Endothelial cell (in vitro differentiated cells): ENCODE results near the gene ZNF777. TPM values are rescaled to one million over a fixed set of nuclear protein-coding genes. Genes with fewer than 3 reads are reported as not detected.

ENCODE experiments used
- DNase-seq: peaks from one replicate; pipeline ENCODE4 v3.0.0; 2021; ENCODE audit warnings: low spot score
- H3K27ac Mint-ChIP-seq: one replicate; pipeline ENCODE4 v1.8.0; 2021; ENCODE audit warnings: mixed read lengths, inconsistent platforms; ENCODE audit not compliant: unreplicated experiment
- H3K27me3 Mint-ChIP-seq: one replicate; pipeline ENCODE4 v1.8.0; 2021; ENCODE audit warnings: mild to moderate bottlenecking, moderate library complexity, mixed read lengths, inconsistent platforms; ENCODE audit not compliant: unreplicated experiment
- H3K36me3 Mint-ChIP-seq: one replicate; pipeline ENCODE4 v1.8.0; 2021; ENCODE audit warnings: mild to moderate bottlenecking, low read depth, mixed read lengths, inconsistent platforms; ENCODE audit not compliant: unreplicated experiment
- H3K4me1 Mint-ChIP-seq: one replicate; pipeline ENCODE4 v1.8.0; 2021; ENCODE audit warnings: mild to moderate bottlenecking, mixed read lengths, inconsistent platforms; ENCODE audit not compliant: unreplicated experiment
- H3K4me3 Mint-ChIP-seq: one replicate; pipeline ENCODE4 v1.8.0; 2021; ENCODE audit warnings: mild to moderate bottlenecking, mixed read lengths, inconsistent platforms; ENCODE audit not compliant: unreplicated experiment
- H3K9me3 Mint-ChIP-seq: one replicate; pipeline ENCODE4 v1.8.0; 2021; ENCODE audit warnings: mixed read lengths, inconsistent platforms; ENCODE audit not compliant: unreplicated experiment
- CTCF ChIP-seq: fragments of 200-600 bp; sonication (generic); IDR thresholded peaks from one replicate; pipeline ENCODE4 v1.5.0; 2021; ENCODE audit warnings: antibody characterized with exemption; ENCODE audit not compliant: unreplicated experiment
- total RNA-seq: library from RNA; stranded (reverse); fragmentation: NEBNext Ultra II Directional; extraction: Animal tissue kit (Norgen Biotek cat#: 25700); gene quantifications from one replicate; pipeline ENCODE4 v1.2.1, GENCODE V29; 2021; ENCODE audit not compliant: unreplicated experiment

Gene ZNF777
- total RNA-seq, 1 donor from 2014 or later = 13.9 TPM

- TF ChIP-seq CTCF = no peak
- H3K4me1 Mint-ChIP-seq = no peaks in the 10 kb centered on the region
- no peaks in the 10 kb centered on the region for H3K9me3 Mint-ChIP-seq
- peaks cover 8% of the 10 kb centered on the region for H3K36me3 Mint-ChIP-seq
- no peak for DNase-seq
- no peak overlapping the region for H3K27ac Mint-ChIP-seq
- peaks cover 2% of the 10 kb centered on the region for H3K27me3 Mint-ChIP-seq
- no peak overlapping the region for H3K4me3 Mint-ChIP-seq
These were observed 75.5 kb downstream of the ZNF777 start for GRCh38 chr7:149385195-149385950.

Other genes with a start within 250 kb of the ZNF777 start
- 12.8 TPM for gene ZNF212, start 221.4 kb downstream of the ZNF777 start, total RNA-seq
- gene ZNF783, start 198.9 kb downstream of the ZNF777 start, total RNA-seq = 15.3 TPM
- 23.8 TPM for gene ZNF746, start 36.7 kb upstream of the ZNF777 start, total RNA-seq